ENCODE measurements around the gene ITGB7. TPM values are rescaled to one million over a fixed set of nuclear protein-coding genes. Genes with fewer than 3 reads are reported as not detected.

Gene ITGB7
- polyA plus RNA-seq, 1 of the 3 experiments (the other 2 are of a cell fraction), result 0.25 TPM

Small RNA genes within 50 kb of the gene (small RNA-seq; reads per million reads assigned to genes)
- gene HIGD1AP1, result 0 to 0.64 (median 0) reads per million in 7 experiments

Other genes starting within 250 kb of the ITGB7 start
- gene EIF4B, start 200.8 kb downstream of the ITGB7 start, polyA plus RNA-seq (2012; rRNA removed), result 267 and 292 TPM in 2 replicates
- 32.7 and 50.0 TPM in 2 replicates for gene TNS2, start 157.2 kb downstream of the ITGB7 start, polyA plus RNA-seq (2012; rRNA removed)
- 20.3 and 25.8 TPM in 2 replicates for gene SPRYD3, start 127.9 kb downstream of the ITGB7 start, polyA plus RNA-seq (2012; rRNA removed)
- 290 and 570 TPM in 2 replicates for gene IGFBP6, start 109.6 kb downstream of the ITGB7 start, polyA plus RNA-seq (2012; rRNA removed)
- gene SOAT2, start 103.8 kb downstream of the ITGB7 start, polyA plus RNA-seq (2012; rRNA removed), result 0.13 and 0.18 TPM in 2 replicates
- 14.6 and 21.8 TPM in 2 replicates for gene ZNF740, start 26.5 kb downstream of the ITGB7 start, polyA plus RNA-seq (2012; rRNA removed)
- gene CSAD, start 26.3 kb downstream of the ITGB7 start, polyA plus RNA-seq (2012; rRNA removed), result 32.2 and 45.4 TPM in 2 replicates
- gene RARG, start 25.0 kb upstream of the ITGB7 start, polyA plus RNA-seq (2012; rRNA removed), result 35.0 and 36.6 TPM in 2 replicates
- gene ESPL1, start 61.0 kb upstream of the ITGB7 start, polyA plus RNA-seq (2012; rRNA removed), result 6.9 and 8.6 TPM in 2 replicates
- gene PFDN5, start 88.3 kb upstream of the ITGB7 start, polyA plus RNA-seq (2012; rRNA removed), result 1,198 and 1,880 TPM in 2 replicates
- gene MYG1, start 92.4 kb upstream of the ITGB7 start, polyA plus RNA-seq (2012; rRNA removed), result 93.5 and 101 TPM in 2 replicates
- 64.9 and 70.6 TPM in 2 replicates for gene AAAS, start 114.4 kb upstream of the ITGB7 start, polyA plus RNA-seq (2012; rRNA removed)
- not detected in 2 replicates for gene SP7, start 129.1 kb upstream of the ITGB7 start, polyA plus RNA-seq (2012; rRNA removed)
- gene SP1, start 172.9 kb upstream of the ITGB7 start, polyA plus RNA-seq (2012; rRNA removed), result 12.9 and 18.8 TPM in 2 replicates
- gene AMHR2, start 216.6 kb upstream of the ITGB7 start, polyA plus RNA-seq (2012; rRNA removed), result 0.03 and 0.06 TPM in 2 replicates
- gene PRR13, start 234.5 kb upstream of the ITGB7 start, polyA plus RNA-seq (2012; rRNA removed), result 58.5 and 59.3 TPM in 2 replicates
- gene PCBP2, start 244.9 kb upstream of the ITGB7 start, polyA plus RNA-seq (2012; rRNA removed), result 336 and 368 TPM in 2 replicates